NCI-H82 (cell line): ENCODE data around the gene DOCK4.
"Not testable (repeated sequence)": the region's sequence is repeated elsewhere in the genome, so short reads cannot be mapped to it uniquely, and the experiment has no call there.

Source experiments
- DNase-seq: peaks from one replicate; lab custom pipeline; 2025; lab: John Stamatoyannopoulos, UW

The DOCK4 gene

DNA sequence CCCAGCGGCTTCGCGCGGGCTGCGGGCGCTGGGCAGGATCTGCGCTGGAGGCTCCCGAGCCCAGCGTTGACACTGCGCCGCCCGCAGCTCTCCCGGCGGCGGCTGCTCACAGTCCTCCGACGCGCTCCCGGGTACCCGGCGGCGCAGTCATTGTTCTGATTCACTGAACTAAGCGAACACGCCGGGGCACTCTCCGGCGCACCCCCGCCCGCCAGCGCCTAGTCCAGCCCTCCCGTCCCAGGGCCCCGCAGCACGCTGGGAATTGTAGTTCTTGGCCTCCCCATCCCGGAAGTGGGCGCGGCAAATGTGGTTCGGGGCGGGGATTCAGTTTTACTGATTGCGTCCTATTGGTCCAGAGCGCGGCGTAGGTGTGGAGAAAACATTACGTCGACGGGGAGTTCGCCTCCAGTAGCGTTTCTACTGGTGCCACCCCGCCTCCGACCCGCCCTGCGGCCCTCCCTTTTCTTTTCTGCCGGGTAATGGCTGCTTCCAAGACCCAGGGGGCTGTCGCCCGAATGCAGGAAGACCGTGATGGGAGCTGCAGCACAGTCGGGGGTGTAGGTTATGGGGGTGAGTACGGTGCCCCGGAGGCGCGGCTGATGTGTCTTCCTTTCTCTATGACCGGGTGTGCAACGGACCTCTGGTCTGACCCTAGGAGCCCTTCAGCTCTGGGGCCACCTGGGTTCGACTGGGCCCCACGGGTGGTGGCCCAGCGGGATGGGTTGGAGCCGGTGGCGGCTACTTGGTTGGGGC is at the start of gene DOCK4, which contains the start of gene ZNF277:
DOCK4 (minus strand) TSS at position 162 of the 753 bp plus-strand sequence. CDS start 261 bp downstream, outside the sequence.
ZNF277 (plus strand) TSS at position 458 of the 753 bp plus-strand sequence; CDS start at position 480, 22 bp downstream.
- peak; percentile 100 for DNase-seq

DNA sequence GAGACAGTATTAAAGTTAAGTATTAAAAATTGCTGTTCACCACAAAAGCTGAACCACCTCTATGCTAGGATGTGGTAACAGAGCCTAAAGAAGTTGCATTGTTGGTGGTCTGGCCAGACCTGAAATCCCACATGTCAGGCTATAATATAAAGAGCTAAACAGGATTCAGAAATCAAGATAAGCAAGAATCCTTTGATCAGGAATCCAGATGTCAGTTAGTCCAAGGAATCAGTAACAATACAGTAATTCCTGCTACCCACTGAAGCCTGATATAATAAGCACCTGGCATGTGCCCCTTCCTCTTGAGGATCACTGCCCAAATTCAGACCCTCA is 49.2 kb upstream of the DOCK4 start:
- DNase-seq: peak; percentile 24

- DNase-seq: no peak
Observed at GRCh38 chr7:112254709-112255387, 48.6 kb upstream of the DOCK4 start.

GRCh38 chr7:112254156-112254555 is 48.0 kb upstream of the DOCK4 start:
- no peak for DNase-seq

GRCh38 chr7:112252691-112253090 is 46.5 kb upstream of the DOCK4 start:
- no peak for DNase-seq

DNA sequence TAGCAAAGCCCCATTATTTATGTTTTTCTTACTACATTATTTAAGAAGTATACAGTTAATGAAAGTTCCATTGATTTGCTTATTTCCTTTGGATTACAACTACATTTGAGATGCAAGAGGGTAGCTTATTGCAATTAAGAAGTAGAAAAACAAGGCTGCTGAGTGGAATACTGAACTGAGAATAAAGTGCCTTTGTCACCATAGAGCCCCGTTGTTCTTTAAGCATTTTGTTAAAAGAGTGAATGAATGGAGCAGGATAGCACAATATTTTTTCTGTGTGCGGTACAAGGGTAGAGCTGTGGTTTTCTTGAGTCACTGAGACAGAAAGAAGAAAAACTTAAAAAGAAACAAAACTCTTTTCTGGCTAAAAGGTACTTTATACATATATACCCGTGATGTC is 45.9 kb upstream of the DOCK4 start:
- DNase-seq: no peak

- DNase-seq: not testable (repeated sequence)
Observed at GRCh38 chr7:112249967-112250366, 43.8 kb upstream of the DOCK4 start.

- DNase-seq: no peak
Observed at GRCh38 chr7:112248598-112248997, 42.4 kb upstream of the DOCK4 start.

GRCh38 chr7:112238852-112239610 is 32.8 kb upstream of the DOCK4 start:
- DNase-seq: no peak

DNA sequence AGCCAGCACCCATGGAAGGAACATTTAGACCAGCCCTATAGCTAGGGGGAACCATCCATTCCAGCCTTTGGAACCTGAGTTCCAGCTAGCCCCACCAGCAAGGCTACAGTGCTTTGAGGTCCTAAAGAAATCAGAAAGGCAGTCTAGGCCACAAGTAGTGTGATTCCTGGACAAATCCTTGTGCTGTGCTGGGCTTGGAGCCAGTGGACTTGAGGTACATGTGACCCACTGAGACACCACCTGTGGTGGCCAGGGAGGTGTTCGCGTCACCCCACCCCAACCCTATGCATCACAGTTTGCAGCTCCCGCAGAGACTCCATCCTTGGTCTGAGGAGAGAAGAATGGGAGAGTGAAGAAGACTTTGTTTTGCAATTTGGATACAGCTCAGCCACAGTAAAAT is 32.1 kb upstream of the DOCK4 start:
- DNase-seq: no peak

DNA sequence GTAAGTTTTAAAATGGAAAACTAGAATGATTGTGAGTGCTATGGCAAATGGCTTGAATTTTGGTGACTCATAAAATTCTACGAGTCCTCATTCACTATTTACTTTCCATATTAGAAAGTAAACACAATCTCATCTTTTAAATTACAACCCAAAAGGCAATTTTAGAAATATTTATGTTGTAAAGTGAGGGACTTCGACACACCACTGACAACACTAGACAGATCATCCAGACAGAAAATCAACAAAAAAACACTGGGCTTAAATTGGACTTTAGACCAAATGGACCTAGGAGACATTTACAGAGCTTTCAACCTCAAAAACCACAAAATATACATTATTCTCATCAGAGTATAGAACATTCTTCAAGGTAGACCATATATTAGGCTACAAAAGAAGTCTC is 30.4 kb upstream of the DOCK4 start:
- DNase-seq: no peak

DNA sequence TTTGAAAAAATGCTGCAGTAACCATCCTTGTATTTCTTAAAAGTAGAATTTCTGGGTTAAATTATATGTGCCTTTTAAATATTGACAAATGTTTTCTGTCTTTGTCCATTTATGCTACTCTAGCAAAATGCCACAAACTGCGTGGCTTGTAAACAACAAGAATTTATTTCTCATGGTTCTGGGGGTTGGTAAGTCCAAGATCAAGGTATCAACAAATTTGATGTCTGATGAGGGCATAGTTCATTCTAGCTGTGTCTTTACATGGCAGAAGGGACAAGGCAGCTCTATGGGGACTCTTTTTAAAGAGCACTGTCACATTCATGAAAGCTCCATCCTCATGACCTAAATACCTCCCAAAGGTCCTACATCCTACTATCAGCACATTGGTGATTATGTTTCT is 27.9 kb upstream of the DOCK4 start:
- no peak for DNase-seq

DNA sequence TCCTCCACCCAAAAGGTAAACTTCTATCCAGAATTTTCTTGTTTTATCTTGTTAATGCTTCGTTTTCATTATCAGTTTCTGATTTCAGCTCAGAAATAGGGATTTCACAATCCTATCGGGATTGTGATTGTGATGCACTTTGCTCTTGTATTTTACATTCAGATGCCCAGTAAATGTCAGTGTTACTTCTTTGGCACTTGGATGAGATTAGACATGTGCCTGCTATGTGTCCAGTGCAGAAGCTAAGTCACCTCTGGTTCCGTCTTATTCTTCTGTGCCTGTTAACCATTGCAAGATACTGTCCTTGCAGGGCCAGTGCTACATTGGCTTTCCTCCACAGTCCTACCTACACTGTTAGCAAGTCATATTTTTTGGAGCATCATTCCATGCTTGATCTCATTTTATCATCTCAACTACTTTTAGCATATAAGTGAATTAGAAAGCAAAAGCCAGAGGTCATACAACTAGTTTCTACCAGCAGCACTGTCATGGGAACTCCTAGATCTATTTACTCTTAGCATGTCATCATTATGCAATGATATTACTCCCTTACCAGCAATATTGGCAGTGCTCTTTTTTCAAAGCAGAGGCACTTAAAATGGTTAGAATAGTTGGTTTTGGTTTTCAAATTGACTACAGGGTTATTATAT is 27.0 kb upstream of the DOCK4 start:
- DNase-seq: peak; percentile 8

DNA sequence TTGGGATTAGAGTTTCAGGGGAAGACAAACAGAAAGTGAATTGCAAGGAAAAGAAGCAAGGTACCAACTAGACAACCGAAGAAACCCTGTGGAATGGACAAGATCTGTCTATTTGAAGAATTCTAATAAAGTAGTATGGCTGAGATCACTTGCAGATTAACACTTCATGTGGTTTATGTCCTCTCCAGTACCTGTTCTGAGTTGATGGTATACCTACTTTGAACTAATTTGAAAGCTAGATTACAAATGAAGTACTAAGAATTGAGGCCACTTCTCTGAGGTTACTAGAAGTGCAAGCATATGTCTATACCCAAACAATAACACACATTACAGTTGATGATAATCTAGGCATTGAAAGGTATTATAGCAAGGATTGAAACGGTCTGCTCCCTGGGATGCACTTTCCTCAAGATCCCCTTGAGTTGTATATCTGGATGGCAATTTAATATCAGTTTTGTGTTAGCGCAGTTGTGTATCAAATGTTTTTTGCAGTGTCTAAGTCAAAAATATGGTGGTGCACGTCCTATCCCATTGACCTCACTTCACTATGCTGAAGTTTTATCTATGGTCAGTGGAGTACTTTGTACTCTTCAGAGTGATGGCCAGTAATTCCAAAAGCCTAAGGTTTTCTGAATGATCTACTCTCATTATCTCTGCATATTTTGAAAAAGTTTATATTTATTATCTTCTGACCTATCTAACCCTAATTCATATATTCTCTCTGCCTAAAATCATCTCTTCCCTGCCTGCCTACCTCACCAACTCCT is 26.2 kb upstream of the DOCK4 start:
- peak; percentile 87 for DNase-seq

- DNase-seq: no peak
Observed at GRCh38 chr7:112228632-112229031, 22.4 kb upstream of the DOCK4 start.

DNA sequence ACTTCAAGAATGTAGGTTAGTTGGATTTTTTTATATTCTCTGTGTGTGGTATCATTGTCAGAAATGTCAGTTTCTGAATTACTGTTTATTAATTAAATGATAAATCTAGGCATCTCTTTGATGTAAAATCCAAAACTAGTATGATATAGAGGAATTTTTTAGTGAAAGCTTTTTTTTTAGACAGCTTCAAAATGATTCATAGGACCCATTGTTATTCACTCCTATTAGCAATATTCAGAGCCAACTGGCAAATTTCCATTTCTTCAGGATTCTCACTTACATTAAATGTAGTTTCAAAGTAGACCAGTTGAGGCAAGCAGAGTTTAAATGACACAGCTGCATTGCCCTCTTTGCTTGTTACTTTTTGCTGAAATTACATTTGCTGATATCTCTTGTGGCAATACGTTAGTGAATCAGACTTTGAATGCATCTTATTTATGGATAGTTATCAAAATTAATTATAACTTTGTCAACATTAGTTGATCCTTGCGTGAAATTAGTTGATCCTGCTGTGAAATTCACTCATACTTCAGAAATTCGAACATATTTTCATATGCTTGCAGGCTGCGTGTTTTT is 20.6 kb upstream of the DOCK4 start:
- no peak for DNase-seq

GRCh38 chr7:112225006-112225405 is 18.8 kb upstream of the DOCK4 start:
- DNase-seq: peak; percentile 84

- DNase-seq: no peak
Observed at GRCh38 chr7:112224186-112224585, 18.0 kb upstream of the DOCK4 start.

DNA sequence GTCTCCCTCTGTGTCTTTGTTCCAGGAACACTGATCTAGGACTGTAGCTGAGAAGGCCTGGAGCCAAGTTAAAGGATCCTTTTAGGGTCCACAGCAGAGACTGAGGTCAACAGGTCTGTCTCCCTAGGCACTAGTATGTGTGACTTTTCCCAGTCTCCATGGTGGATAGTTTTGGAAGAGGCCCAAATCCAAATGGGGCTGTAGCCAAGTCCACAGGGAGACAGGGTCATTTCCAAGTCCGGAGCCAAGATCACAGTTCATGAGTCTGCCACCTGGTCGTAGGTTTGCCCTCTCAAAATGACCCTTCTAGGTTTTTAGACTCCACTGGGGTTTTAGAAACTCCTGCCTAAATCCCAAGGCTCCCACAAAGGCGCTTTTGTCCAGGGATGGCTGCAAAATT is 17.1 kb upstream of the DOCK4 start:
- no peak for DNase-seq

- no peak for DNase-seq
Observed at GRCh38 chr7:112220877-112221434, 14.8 kb upstream of the DOCK4 start.

GRCh38 chr7:112215787-112216186 is 9.6 kb upstream of the DOCK4 start:
- DNase-seq: no peak
